ENCODE data around the gene PSME1. TPM values are rescaled to one million over a fixed set of nuclear protein-coding genes. Genes with fewer than 3 reads are reported as not detected.

PSME1 gene
- total and polyA plus RNA-seq, 2 of the 13 experiments (the other 11 are each of a cell fraction or from before 2014, with no cell fraction given), result 159 to 608 TPM

DNA sequence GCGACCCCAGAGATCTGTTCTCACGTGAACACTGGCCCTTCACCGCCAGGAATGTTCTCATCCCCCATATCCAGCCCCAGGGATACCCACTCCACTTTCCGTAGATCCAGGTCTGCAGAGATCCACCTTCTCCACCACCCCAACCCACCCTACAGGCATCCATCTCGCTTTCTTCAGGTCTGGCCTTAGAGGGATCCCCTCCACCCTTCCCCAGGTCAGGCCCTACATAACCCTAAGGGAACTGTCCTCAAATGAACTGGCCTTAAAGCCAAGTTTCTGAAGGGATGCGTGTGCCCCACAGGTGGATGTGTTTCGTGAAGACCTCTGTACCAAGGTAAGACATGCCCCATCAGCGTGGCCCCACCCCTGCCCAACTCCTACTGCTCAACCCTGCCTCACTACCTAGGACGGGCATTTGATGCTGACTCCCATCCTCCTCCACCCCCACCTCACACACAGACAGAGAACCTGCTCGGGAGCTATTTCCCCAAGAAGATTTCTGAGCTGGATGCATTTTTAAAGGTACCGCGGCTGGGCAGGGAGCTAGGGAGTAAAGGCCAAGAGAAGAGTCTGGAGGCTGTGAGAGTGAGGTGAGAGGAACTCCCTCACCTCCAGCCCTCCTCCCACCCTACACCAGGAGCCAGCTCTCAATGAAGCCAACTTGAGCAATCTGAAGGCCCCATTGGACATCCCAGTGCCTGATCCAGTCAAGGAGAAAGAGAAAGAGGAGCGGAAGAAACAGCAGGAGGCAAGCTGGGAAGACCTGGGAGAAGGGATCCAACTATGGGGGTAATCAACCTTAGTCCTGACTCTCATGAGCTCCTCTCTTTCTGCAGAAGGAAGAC lies 912 bp downstream of the PSME1 start (continued):
- TF ChIP-seq, protein P1, sequence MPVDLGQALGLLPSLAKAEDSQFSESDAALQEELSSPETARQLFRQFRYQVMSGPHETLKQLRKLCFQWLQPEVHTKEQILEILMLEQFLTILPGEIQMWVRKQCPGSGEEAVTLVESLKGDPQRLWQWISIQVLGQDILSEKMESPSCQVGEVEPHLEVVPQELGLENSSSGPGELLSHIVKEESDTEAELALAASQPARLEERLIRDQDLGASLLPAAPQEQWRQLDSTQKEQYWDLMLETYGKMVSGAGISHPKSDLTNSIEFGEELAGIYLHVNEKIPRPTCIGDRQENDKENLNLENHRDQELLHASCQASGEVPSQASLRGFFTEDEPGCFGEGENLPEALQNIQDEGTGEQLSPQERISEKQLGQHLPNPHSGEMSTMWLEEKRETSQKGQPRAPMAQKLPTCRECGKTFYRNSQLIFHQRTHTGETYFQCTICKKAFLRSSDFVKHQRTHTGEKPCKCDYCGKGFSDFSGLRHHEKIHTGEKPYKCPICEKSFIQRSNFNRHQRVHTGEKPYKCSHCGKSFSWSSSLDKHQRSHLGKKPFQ (CRISPR knock-in tag; IDR thresholded peaks at IDR 0.05; ENCODE audit: insufficient replicate concordance), result no peak
- TF ChIP-seq ZBTB38 (CRISPR knock-in tag; IDR thresholded peaks at IDR 0.05) (no peak), ZNF253 (CRISPR knock-in tag; IDR thresholded peaks at IDR 0.05; ENCODE audit: borderline replicate concordance) (peak; percentile 35; the same call in 1 of the 2 replicates), KDM5A (IDR thresholded peaks at IDR 0.05; ENCODE audit: borderline replicate concordance, low read length) (no peak), ZNF331 (CRISPR knock-in tag; IDR thresholded peaks at IDR 0.05) (no peak), NFRKB (IDR thresholded peaks at IDR 0.05) (no peak), KAT2B (IDR thresholded peaks at IDR 0.05; ENCODE audit: borderline replicate concordance, low read depth, low read length) (no peak), KLF16 (CRISPR knock-in tag; IDR thresholded peaks at IDR 0.05) (peak in 1 of 2 experiments; percentile 33; a peak in 1 of 4 replicates), ZNF350 (CRISPR knock-in tag; IDR thresholded peaks at IDR 0.05; ENCODE audit: borderline replicate concordance, low read depth) (peak; percentile 8), ZFX (CRISPR knock-in tag; IDR thresholded peaks at IDR 0.05; ENCODE audit: low read depth) (no peak), ETV5 (CRISPR knock-in tag; IDR thresholded peaks at IDR 0.05; ENCODE audit: borderline replicate concordance) (peak; percentile 7; the same call in 1 of the 2 replicates), AKAP8 (CRISPR knock-in tag; IDR thresholded peaks at IDR 0.05) (0 out of 2 replicates have a peak, but pooled peaks have one; percentile 64), ZNF616 (CRISPR knock-in tag; IDR thresholded peaks at IDR 0.05; ENCODE audit: low read depth) (no peak), NFE2L2 (IDR thresholded peaks at IDR 0.05; ENCODE audit: low read length) (no peak), ZMAT3 (CRISPR knock-in tag; conservative IDR thresholded peaks at IDR 0.05) (no peak), TMF1 (CRISPR knock-in tag; IDR thresholded peaks at IDR 0.05; ENCODE audit: low read depth) (no peak)
- TF ChIP-seq, protein P2, sequence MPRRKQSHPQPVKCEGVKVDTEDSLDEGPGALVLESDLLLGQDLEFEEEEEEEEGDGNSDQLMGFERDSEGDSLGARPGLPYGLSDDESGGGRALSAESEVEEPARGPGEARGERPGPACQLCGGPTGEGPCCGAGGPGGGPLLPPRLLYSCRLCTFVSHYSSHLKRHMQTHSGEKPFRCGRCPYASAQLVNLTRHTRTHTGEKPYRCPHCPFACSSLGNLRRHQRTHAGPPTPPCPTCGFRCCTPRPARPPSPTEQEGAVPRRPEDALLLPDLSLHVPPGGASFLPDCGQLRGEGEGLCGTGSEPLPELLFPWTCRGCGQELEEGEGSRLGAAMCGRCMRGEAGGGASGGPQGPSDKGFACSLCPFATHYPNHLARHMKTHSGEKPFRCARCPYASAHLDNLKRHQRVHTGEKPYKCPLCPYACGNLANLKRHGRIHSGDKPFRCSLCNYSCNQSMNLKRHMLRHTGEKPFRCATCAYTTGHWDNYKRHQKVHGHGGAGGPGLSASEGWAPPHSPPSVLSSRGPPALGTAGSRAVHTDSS (CRISPR knock-in tag; conservative IDR thresholded peaks at IDR 0.05), result no peak
- TF ChIP-seq, protein P3, sequence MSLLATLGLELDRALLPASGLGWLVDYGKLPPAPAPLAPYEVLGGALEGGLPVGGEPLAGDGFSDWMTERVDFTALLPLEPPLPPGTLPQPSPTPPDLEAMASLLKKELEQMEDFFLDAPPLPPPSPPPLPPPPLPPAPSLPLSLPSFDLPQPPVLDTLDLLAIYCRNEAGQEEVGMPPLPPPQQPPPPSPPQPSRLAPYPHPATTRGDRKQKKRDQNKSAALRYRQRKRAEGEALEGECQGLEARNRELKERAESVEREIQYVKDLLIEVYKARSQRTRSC (CRISPR knock-in tag; IDR thresholded peaks at IDR 0.05; ENCODE audit: low read depth), result no peak
- TF ChIP-seq, protein P4, sequence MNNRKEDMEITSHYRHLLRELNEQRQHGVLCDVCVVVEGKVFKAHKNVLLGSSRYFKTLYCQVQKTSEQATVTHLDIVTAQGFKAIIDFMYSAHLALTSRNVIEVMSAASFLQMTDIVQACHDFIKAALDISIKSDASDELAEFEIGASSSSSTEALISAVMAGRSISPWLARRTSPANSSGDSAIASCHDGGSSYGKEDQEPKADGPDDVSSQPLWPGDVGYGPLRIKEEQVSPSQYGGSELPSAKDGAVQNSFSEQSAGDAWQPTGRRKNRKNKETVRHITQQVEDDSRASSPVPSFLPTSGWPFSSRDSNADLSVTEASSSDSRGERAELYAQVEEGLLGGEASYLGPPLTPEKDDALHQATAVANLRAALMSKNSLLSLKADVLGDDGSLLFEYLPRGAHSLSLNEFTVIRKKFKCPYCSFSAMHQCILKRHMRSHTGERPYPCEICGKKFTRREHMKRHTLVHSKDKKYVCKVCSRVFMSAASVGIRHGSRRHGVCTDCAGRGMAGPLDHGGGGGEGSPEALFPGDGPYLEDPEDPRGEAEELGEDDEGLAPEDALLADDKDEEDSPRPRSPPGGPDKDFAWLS (CRISPR knock-in tag; IDR thresholded peaks at IDR 0.05; ENCODE audit: borderline replicate concordance), result no peak
- TF ChIP-seq, protein P5, sequence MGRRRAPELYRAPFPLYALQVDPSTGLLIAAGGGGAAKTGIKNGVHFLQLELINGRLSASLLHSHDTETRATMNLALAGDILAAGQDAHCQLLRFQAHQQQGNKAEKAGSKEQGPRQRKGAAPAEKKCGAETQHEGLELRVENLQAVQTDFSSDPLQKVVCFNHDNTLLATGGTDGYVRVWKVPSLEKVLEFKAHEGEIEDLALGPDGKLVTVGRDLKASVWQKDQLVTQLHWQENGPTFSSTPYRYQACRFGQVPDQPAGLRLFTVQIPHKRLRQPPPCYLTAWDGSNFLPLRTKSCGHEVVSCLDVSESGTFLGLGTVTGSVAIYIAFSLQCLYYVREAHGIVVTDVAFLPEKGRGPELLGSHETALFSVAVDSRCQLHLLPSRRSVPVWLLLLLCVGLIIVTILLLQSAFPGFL (CRISPR knock-in tag; IDR thresholded peaks at IDR 0.05), result no peak
- TF ChIP-seq, protein P6, sequence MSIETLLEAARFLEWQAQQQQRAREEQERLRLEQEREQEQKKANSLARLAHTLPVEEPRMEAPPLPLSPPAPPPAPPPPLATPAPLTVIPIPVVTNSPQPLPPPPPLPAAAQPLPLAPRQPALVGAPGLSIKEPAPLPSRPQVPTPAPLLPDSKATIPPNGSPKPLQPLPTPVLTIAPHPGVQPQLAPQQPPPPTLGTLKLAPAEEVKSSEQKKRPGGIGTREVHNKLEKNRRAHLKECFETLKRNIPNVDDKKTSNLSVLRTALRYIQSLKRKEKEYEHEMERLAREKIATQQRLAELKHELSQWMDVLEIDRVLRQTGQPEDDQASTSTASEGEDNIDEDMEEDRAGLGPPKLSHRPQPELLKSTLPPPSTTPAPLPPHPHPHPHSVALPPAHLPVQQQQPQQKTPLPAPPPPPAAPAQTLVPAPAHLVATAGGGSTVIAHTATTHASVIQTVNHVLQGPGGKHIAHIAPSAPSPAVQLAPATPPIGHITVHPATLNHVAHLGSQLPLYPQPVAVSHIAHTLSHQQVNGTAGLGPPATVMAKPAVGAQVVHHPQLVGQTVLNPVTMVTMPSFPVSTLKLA (IDR thresholded peaks at IDR 0.05), result no peak; the same call in 1 of the 2 replicates

Data from HepG2 (cell line).